Measurements from ENCODE around the gene CRLF2.
A peak's percentile ranks its signal among the peaks of the same experiment; 100 is the strongest.

The CRLF2 gene

GRCh38 chrX:1223242-1223600 lies 10.8 kb upstream of the CRLF2 start:
- Histone ChIP-seq H3K4me3 (ENCODE audit: severe bottlenecking) (no peak overlapping the region), H3K4me1 (ENCODE audit: insufficient read depth, poor library complexity, severe bottlenecking) (no peaks in the 10 kb centered on the region), H3K27ac (ENCODE audit: poor library complexity, severe bottlenecking) (no peak overlapping the region), H3K9me3 (ENCODE audit: severe bottlenecking) (peaks cover 11% of the 10 kb centered on the region), H3K36me3 (ENCODE audit: low read depth) (no peaks in the 10 kb centered on the region), H3K27me3 (ENCODE audit: insufficient read depth, poor library complexity, severe bottlenecking) (no peaks in the 10 kb centered on the region)
- ATAC-seq (ENCODE audit: low read depth) (no peak), DNase-seq (ENCODE audit: low spot score) (peak; percentile 7)
- no peak for TF ChIP-seq CTCF (IDR thresholded peaks at IDR 0.05; ENCODE audit: poor library complexity, severe bottlenecking)

GRCh38 chrX:1222531-1223241 lies 10.2 kb upstream of the CRLF2 start:
- TF ChIP-seq CTCF (IDR thresholded peaks at IDR 0.05; ENCODE audit: poor library complexity, severe bottlenecking), result no peak
- Histone ChIP-seq H3K4me3 (ENCODE audit: severe bottlenecking) (no peak overlapping the region), H3K27me3 (ENCODE audit: insufficient read depth, poor library complexity, severe bottlenecking) (no peaks in the 10 kb centered on the region), H3K36me3 (ENCODE audit: low read depth) (no peaks in the 10 kb centered on the region), H3K27ac (ENCODE audit: poor library complexity, severe bottlenecking) (no peak overlapping the region), H3K9me3 (ENCODE audit: severe bottlenecking) (peaks cover 11% of the 10 kb centered on the region), H3K4me1 (ENCODE audit: insufficient read depth, poor library complexity, severe bottlenecking) (no peaks in the 10 kb centered on the region)
- ATAC-seq (ENCODE audit: low read depth) (peak; percentile 62), DNase-seq (ENCODE audit: low spot score) (peak; percentile 9)

GRCh38 chrX:1221296-1221845 lies 8.9 kb upstream of the CRLF2 start:
- Histone ChIP-seq H3K9me3 (ENCODE audit: severe bottlenecking) (peaks cover 11% of the 10 kb centered on the region), H3K4me1 (ENCODE audit: insufficient read depth, poor library complexity, severe bottlenecking) (no peaks in the 10 kb centered on the region), H3K4me3 (ENCODE audit: severe bottlenecking) (no peak overlapping the region), H3K27me3 (ENCODE audit: insufficient read depth, poor library complexity, severe bottlenecking) (no peaks in the 10 kb centered on the region), H3K36me3 (ENCODE audit: low read depth) (no peaks in the 10 kb centered on the region), H3K27ac (ENCODE audit: poor library complexity, severe bottlenecking) (no peak overlapping the region)
- ATAC-seq (ENCODE audit: low read depth), result no peak
- no peak for TF ChIP-seq CTCF (IDR thresholded peaks at IDR 0.05; ENCODE audit: poor library complexity, severe bottlenecking)
- peak; percentile 6 for DNase-seq (ENCODE audit: low spot score)

- no peak for ATAC-seq (ENCODE audit: low read depth)
These were observed 5.8 kb upstream of the CRLF2 start for GRCh38 chrX:1218286-1218685.

More at GRCh38 chrX:1218286-1218685, 5.8 kb upstream of the CRLF2 start:
- Histone ChIP-seq H3K9me3 (ENCODE audit: severe bottlenecking) (peaks cover 4% of the 10 kb centered on the region), H3K4me3 (ENCODE audit: severe bottlenecking) (no peak overlapping the region), H3K36me3 (ENCODE audit: low read depth) (no peaks in the 10 kb centered on the region), H3K27me3 (ENCODE audit: insufficient read depth, poor library complexity, severe bottlenecking) (no peaks in the 10 kb centered on the region), H3K4me1 (ENCODE audit: insufficient read depth, poor library complexity, severe bottlenecking) (no peaks in the 10 kb centered on the region), H3K27ac (ENCODE audit: poor library complexity, severe bottlenecking) (no peak overlapping the region)
- DNase-seq (ENCODE audit: low spot score), result peak; percentile 7
- no peak for TF ChIP-seq CTCF (IDR thresholded peaks at IDR 0.05; ENCODE audit: poor library complexity, severe bottlenecking)
